ENCODE data around the gene ERC2.

ERC2 gene

GRCh38 chr3:55751730-55752129, 716.5 kb downstream of the ERC2 start:
- no peak overlapping the region for H3K4me3 Mint-ChIP-seq
- DNase-seq (ENCODE audit: low spot score): no peak
- no peaks in the 10 kb centered on the region for H3K27me3 Mint-ChIP-seq (ENCODE audit: low read depth)
- peaks cover 5% of the 10 kb centered on the region for H3K9me3 Mint-ChIP-seq
- H3K27ac Mint-ChIP-seq: no peak overlapping the region
- no peaks in the 10 kb centered on the region for H3K4me1 Mint-ChIP-seq (ENCODE audit: low read depth)
- H3K36me3 Mint-ChIP-seq (ENCODE audit: low read depth): no peaks in the 10 kb centered on the region

GRCh38 chr3:55750525-55750924, 717.7 kb downstream of the ERC2 start:
- Mint-ChIP-seq H3K36me3 (ENCODE audit: low read depth) (no peaks in the 10 kb centered on the region), H3K4me1 (ENCODE audit: low read depth) (no peaks in the 10 kb centered on the region), H3K9me3 (peaks cover 5% of the 10 kb centered on the region), H3K27me3 (ENCODE audit: low read depth) (no peaks in the 10 kb centered on the region), H3K27ac (no peak overlapping the region), H3K4me3 (no peak overlapping the region)
- DNase-seq (ENCODE audit: low spot score): no peak

- no peak overlapping the region for H3K4me3 Mint-ChIP-seq
- H3K27ac Mint-ChIP-seq: no peak overlapping the region
- no peaks in the 10 kb centered on the region for H3K36me3 Mint-ChIP-seq (ENCODE audit: low read depth)
- no peak for DNase-seq (ENCODE audit: low spot score)
- H3K9me3 Mint-ChIP-seq: peaks cover under 1% of the 10 kb centered on the region
- no peaks in the 10 kb centered on the region for H3K27me3 Mint-ChIP-seq (ENCODE audit: low read depth)
- H3K4me1 Mint-ChIP-seq (ENCODE audit: low read depth): no peaks in the 10 kb centered on the region
Measured at GRCh38 chr3:55749036-55749435, 719.2 kb downstream of the ERC2 start.

- H3K27me3 Mint-ChIP-seq (ENCODE audit: low read depth): no peaks in the 10 kb centered on the region
- H3K9me3 Mint-ChIP-seq: no peaks in the 10 kb centered on the region
- no peak overlapping the region for H3K4me3 Mint-ChIP-seq
- no peaks in the 10 kb centered on the region for H3K4me1 Mint-ChIP-seq (ENCODE audit: low read depth)
- H3K27ac Mint-ChIP-seq: no peak overlapping the region
- no peaks in the 10 kb centered on the region for H3K36me3 Mint-ChIP-seq (ENCODE audit: low read depth)
- no peak for DNase-seq (ENCODE audit: low spot score)
Measured at GRCh38 chr3:55746808-55747413, 721.4 kb downstream of the ERC2 start.

- no peak overlapping the region for H3K27ac Mint-ChIP-seq
- no peak for DNase-seq (ENCODE audit: low spot score)
- no peaks in the 10 kb centered on the region for H3K27me3 Mint-ChIP-seq (ENCODE audit: low read depth)
- no peak overlapping the region for H3K4me3 Mint-ChIP-seq
- H3K9me3 Mint-ChIP-seq: peaks cover 3% of the 10 kb centered on the region
- no peaks in the 10 kb centered on the region for H3K4me1 Mint-ChIP-seq (ENCODE audit: low read depth)
- no peaks in the 10 kb centered on the region for H3K36me3 Mint-ChIP-seq (ENCODE audit: low read depth)
Measured at GRCh38 chr3:55742832-55743136, 725.5 kb downstream of the ERC2 start.

- Mint-ChIP-seq H3K36me3 (ENCODE audit: low read depth) (no peaks in the 10 kb centered on the region), H3K9me3 (peaks cover 3% of the 10 kb centered on the region), H3K4me1 (ENCODE audit: low read depth) (no peaks in the 10 kb centered on the region), H3K27ac (no peak overlapping the region), H3K27me3 (ENCODE audit: low read depth) (no peaks in the 10 kb centered on the region), H3K4me3 (no peak overlapping the region)
- DNase-seq (ENCODE audit: low spot score): no peak
Measured at GRCh38 chr3:55742022-55742831, 726.0 kb downstream of the ERC2 start.

GRCh38 chr3:55737186-55737585, 731.1 kb downstream of the ERC2 start:
- no peak for DNase-seq (ENCODE audit: low spot score)
- no peaks in the 10 kb centered on the region for H3K36me3 Mint-ChIP-seq (ENCODE audit: low read depth)
- H3K27ac Mint-ChIP-seq: no peak overlapping the region
- H3K4me1 Mint-ChIP-seq (ENCODE audit: low read depth): no peaks in the 10 kb centered on the region
- H3K4me3 Mint-ChIP-seq: no peak overlapping the region
- peaks cover 3% of the 10 kb centered on the region for H3K9me3 Mint-ChIP-seq
- H3K27me3 Mint-ChIP-seq (ENCODE audit: low read depth): no peaks in the 10 kb centered on the region

- H3K27me3 Mint-ChIP-seq (ENCODE audit: low read depth): no peaks in the 10 kb centered on the region
- H3K36me3 Mint-ChIP-seq (ENCODE audit: low read depth): no peaks in the 10 kb centered on the region
- DNase-seq (ENCODE audit: low spot score): no peak
- no peaks in the 10 kb centered on the region for H3K4me1 Mint-ChIP-seq (ENCODE audit: low read depth)
- H3K9me3 Mint-ChIP-seq: peaks cover 3% of the 10 kb centered on the region
- no peak overlapping the region for H3K4me3 Mint-ChIP-seq
- H3K27ac Mint-ChIP-seq: no peak overlapping the region
Measured at GRCh38 chr3:55735976-55736375, 732.3 kb downstream of the ERC2 start.

- Mint-ChIP-seq H3K4me3 (no peak overlapping the region), H3K27me3 (ENCODE audit: low read depth) (no peaks in the 10 kb centered on the region), H3K36me3 (ENCODE audit: low read depth) (no peaks in the 10 kb centered on the region), H3K27ac (no peak overlapping the region), H3K9me3 (no peaks in the 10 kb centered on the region), H3K4me1 (ENCODE audit: low read depth) (no peaks in the 10 kb centered on the region)
- DNase-seq (ENCODE audit: low spot score): no peak
Measured at GRCh38 chr3:55731741-55732140, 736.5 kb downstream of the ERC2 start.

GRCh38 chr3:55729546-55729945, 738.7 kb downstream of the ERC2 start:
- no peaks in the 10 kb centered on the region for H3K36me3 Mint-ChIP-seq (ENCODE audit: low read depth)
- H3K9me3 Mint-ChIP-seq: no peaks in the 10 kb centered on the region
- no peaks in the 10 kb centered on the region for H3K27me3 Mint-ChIP-seq (ENCODE audit: low read depth)
- H3K27ac Mint-ChIP-seq: no peak overlapping the region
- H3K4me3 Mint-ChIP-seq: no peak overlapping the region
- no peaks in the 10 kb centered on the region for H3K4me1 Mint-ChIP-seq (ENCODE audit: low read depth)
- no peak for DNase-seq (ENCODE audit: low spot score)

GRCh38 chr3:55728461-55729100, 739.7 kb downstream of the ERC2 start:
- H3K4me3 Mint-ChIP-seq: no peak overlapping the region
- H3K4me1 Mint-ChIP-seq (ENCODE audit: low read depth): peaks cover 2% of the 10 kb centered on the region
- H3K27me3 Mint-ChIP-seq (ENCODE audit: low read depth): no peaks in the 10 kb centered on the region
- no peaks in the 10 kb centered on the region for H3K9me3 Mint-ChIP-seq
- no peaks in the 10 kb centered on the region for H3K36me3 Mint-ChIP-seq (ENCODE audit: low read depth)
- DNase-seq (ENCODE audit: low spot score): no peak
- no peak overlapping the region for H3K27ac Mint-ChIP-seq

- no peaks in the 10 kb centered on the region for H3K9me3 Mint-ChIP-seq
- no peak overlapping the region for H3K27ac Mint-ChIP-seq
- no peak overlapping the region for H3K4me3 Mint-ChIP-seq
- DNase-seq (ENCODE audit: low spot score): no peak
- H3K36me3 Mint-ChIP-seq (ENCODE audit: low read depth): no peaks in the 10 kb centered on the region
- H3K27me3 Mint-ChIP-seq (ENCODE audit: low read depth): no peaks in the 10 kb centered on the region
- peaks cover 2% of the 10 kb centered on the region for H3K4me1 Mint-ChIP-seq (ENCODE audit: low read depth)
Measured at GRCh38 chr3:55726501-55726775, 741.8 kb downstream of the ERC2 start.

GRCh38 chr3:55725681-55726500, 742.4 kb downstream of the ERC2 start:
- peaks cover 2% of the 10 kb centered on the region for H3K4me1 Mint-ChIP-seq (ENCODE audit: low read depth)
- H3K4me3 Mint-ChIP-seq: no peak overlapping the region
- no peak for DNase-seq (ENCODE audit: low spot score)
- no peak overlapping the region for H3K27ac Mint-ChIP-seq
- no peaks in the 10 kb centered on the region for H3K27me3 Mint-ChIP-seq (ENCODE audit: low read depth)
- H3K9me3 Mint-ChIP-seq: no peaks in the 10 kb centered on the region
- H3K36me3 Mint-ChIP-seq (ENCODE audit: low read depth): no peaks in the 10 kb centered on the region

- Mint-ChIP-seq H3K4me3 (no peak overlapping the region), H3K4me1 (ENCODE audit: low read depth) (peaks cover 2% of the 10 kb centered on the region), H3K27ac (no peak overlapping the region), H3K27me3 (ENCODE audit: low read depth) (no peaks in the 10 kb centered on the region), H3K9me3 (no peaks in the 10 kb centered on the region), H3K36me3 (ENCODE audit: low read depth) (no peaks in the 10 kb centered on the region)
- DNase-seq (ENCODE audit: low spot score): no peak
Measured at GRCh38 chr3:55724821-55725220, 743.4 kb downstream of the ERC2 start.

All from T-helper 2 cell treated with Interferon-gamma antibody and Interleukin-4, amounts not matched to agents 5 μg/mL and 100 μg/mL, for 36 hours (primary cell).